Measurements from ENCODE around the gene CCNL2.
"Not testable (repeated sequence)": the region's sequence is repeated elsewhere in the genome, so short reads cannot be mapped to it uniquely, and the experiment has no call there.

Gene CCNL2

DNA sequence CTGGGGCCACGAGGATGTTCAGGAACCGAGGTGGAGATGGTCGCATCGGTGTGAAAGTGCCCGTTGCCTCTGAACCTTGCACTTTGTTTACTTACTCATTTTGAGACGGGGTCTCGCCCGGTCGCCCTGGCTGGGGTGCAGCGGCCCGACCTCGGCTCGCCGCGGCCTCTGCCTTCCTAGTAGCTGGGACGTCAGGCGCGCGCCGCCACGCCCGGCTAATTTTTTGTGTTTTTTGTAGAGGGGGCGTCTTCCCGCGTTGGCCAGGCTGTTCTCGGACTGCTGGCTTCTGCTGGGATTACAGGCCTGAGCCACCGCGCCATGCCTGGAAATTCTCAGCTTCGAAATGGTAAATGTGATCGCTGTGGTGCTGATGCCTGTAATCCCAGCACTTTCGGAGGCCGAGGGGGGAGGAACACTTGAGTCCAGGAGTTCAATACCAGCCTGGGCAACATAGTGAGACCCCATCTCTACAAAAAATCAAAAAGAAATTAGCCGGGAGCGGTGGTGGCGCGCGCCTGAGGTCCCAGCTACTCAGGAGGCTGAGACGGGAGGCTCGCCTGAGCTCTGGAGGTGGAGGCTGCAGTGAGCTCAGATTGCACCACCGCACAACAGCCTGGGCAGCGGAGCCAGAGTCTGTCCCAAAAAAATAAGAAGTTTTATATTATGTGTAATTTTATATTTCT, 8.6 kb upstream of the CCNL2 start:
- Histone ChIP-seq H3K27ac (ENCODE audit: low read depth, low read length) (peak overlapping the region; percentile 50), H3K9ac (ENCODE audit: low read depth in 1 of 2, low read length in 2 of 2) (peak overlapping the region; percentile 76 to 79), H3K9me3 (ENCODE audit: control insufficient read depth in 1 of 2, low read length in 2 of 2) (no peaks in the 10 kb centered on the region), H3K4me3 (ENCODE audit: low read depth in 1 of 2, low read length in 2 of 2) (peak overlapping the region; percentile 78 to 91), H3K27me3 (ENCODE audit: control insufficient read depth in 1 of 2, insufficient read depth in 2 of 2, low read length in 2 of 2) (no peaks in the 10 kb centered on the region), H3K36me3 (ENCODE audit: control insufficient read depth in 1 of 2, insufficient read depth in 2 of 2, low read length in 2 of 2) (peaks cover 6 to 22% of the 10 kb centered on the region in 2 donors), H3K4me1 (ENCODE audit: control insufficient read depth in 1 of 2, insufficient read depth in 2 of 2, low read length in 2 of 2) (peaks cover 13 to 20% of the 10 kb centered on the region in 2 donors)

DNA sequence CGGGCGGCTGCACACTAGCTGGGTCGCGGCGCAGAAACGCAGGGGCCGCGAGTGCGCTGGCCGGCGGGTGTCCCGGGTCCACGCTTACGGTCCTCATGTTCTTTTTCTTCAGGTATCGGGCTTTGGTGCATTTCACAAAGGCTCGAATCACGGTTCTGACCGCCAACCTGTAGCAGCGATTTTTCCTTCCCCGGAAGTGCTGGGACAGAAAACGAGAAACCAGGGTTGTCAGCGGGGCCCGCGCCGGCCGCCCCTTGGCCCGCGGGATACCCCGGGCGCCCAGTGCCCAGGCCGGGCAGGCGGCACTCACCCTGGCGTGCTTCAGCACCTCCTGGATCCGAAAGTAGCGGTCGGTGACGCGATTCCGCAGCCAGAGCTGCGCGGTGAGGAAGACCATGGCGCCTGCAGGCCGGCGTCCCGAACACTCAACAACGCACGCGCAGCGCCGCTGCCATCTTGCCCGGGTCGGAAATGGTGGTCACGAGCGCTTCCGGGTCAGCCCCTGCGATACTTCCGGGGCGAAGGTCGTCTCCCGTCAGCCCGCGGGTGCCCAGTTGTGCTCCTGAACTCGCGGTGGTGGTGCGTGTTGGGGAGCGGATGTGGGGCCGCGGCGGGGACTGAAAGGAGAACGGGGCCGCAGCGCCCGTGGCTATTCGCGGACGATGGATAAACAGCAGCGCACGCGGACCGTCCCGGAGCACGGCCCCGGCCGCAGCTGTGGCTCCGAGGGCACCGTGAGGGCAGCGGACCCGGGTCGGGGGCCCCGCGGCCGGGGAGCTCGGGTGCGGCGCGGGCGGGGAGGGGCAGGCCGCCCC, 7.9 kb upstream of the CCNL2 start, which contains the start of gene MRPL20:
Gene MRPL20 (minus strand): TSS at position 473 of the 815 bp plus-strand sequence. CDS start 76 bp downstream, at position 397.
- H3K9ac ChIP-seq (ENCODE audit: low read depth in 1 of 2, low read length in 2 of 2) = peak within 1 kb of the TSS; percentile 76 to 79
- no peaks in the 10 kb centered on the region for H3K27me3 ChIP-seq (ENCODE audit: control insufficient read depth in 1 of 2, insufficient read depth in 2 of 2, low read length in 2 of 2)
- peaks cover 11 to 29% of the 10 kb centered on the region in 2 donors for H3K36me3 ChIP-seq (ENCODE audit: control insufficient read depth in 1 of 2, insufficient read depth in 2 of 2, low read length in 2 of 2)
- H3K4me1 ChIP-seq (ENCODE audit: control insufficient read depth in 1 of 2, insufficient read depth in 2 of 2, low read length in 2 of 2) = peaks cover 13 to 20% of the 10 kb centered on the region in 2 donors
- peak within 1 kb of the TSS; percentile 50 for H3K27ac ChIP-seq (ENCODE audit: low read depth, low read length)
- no peaks in the 10 kb centered on the region for H3K9me3 ChIP-seq (ENCODE audit: control insufficient read depth in 1 of 2, low read length in 2 of 2)
- H3K4me3 ChIP-seq (ENCODE audit: low read depth in 1 of 2, low read length in 2 of 2) = peak within 1 kb of the TSS; percentile 78 to 91

- H3K27me3 ChIP-seq (ENCODE audit: control insufficient read depth in 1 of 2, insufficient read depth in 2 of 2, low read length in 2 of 2) = no peaks in the 10 kb centered on the region
- H3K4me1 ChIP-seq (ENCODE audit: control insufficient read depth in 1 of 2, insufficient read depth in 2 of 2, low read length in 2 of 2) = peaks cover 17 to 23% of the 10 kb centered on the region in 2 donors
- no peaks in the 10 kb centered on the region for H3K9me3 ChIP-seq (ENCODE audit: control insufficient read depth in 1 of 2, low read length in 2 of 2)
- peaks cover 18 to 37% of the 10 kb centered on the region in 2 donors for H3K36me3 ChIP-seq (ENCODE audit: control insufficient read depth in 1 of 2, insufficient read depth in 2 of 2, low read length in 2 of 2)
- no peak overlapping the region for H3K27ac ChIP-seq (ENCODE audit: low read depth, low read length)
- H3K4me3 ChIP-seq (ENCODE audit: low read depth in 1 of 2, low read length in 2 of 2) = peak overlapping the region; percentile 78 to 91
- H3K9ac ChIP-seq (ENCODE audit: low read depth in 1 of 2, low read length in 2 of 2) = peak overlapping the region; percentile 76 to 79
These were observed 7.1 kb upstream of the CCNL2 start for GRCh38 chr1:1406101-1406820.

- H3K4me1 ChIP-seq (ENCODE audit: control insufficient read depth in 1 of 2, insufficient read depth in 2 of 2, low read length in 2 of 2) = peaks cover 30 to 38% of the 10 kb centered on the region in 2 donors
- H3K27ac ChIP-seq (ENCODE audit: low read depth, low read length) = no peak overlapping the region
- no peaks in the 10 kb centered on the region for H3K27me3 ChIP-seq (ENCODE audit: control insufficient read depth in 1 of 2, insufficient read depth in 2 of 2, low read length in 2 of 2)
- no peak overlapping the region for H3K9ac ChIP-seq (ENCODE audit: low read depth in 1 of 2, low read length in 2 of 2)
- no peaks in the 10 kb centered on the region for H3K9me3 ChIP-seq (ENCODE audit: control insufficient read depth in 1 of 2, low read length in 2 of 2)
- H3K4me3 ChIP-seq (ENCODE audit: low read depth in 1 of 2, low read length in 2 of 2) = no peak overlapping the region
- H3K36me3 ChIP-seq (ENCODE audit: control insufficient read depth in 1 of 2, insufficient read depth in 2 of 2, low read length in 2 of 2) = peaks cover 27 to 47% of the 10 kb centered on the region in 2 donors
These were observed 4.5 kb upstream of the CCNL2 start for GRCh38 chr1:1403653-1404052.

GRCh38 chr1:1402901-1403392, 3.8 kb upstream of the CCNL2 start:
- peaks cover 29 to 48% of the 10 kb centered on the region in 2 donors for H3K36me3 ChIP-seq (ENCODE audit: control insufficient read depth in 1 of 2, insufficient read depth in 2 of 2, low read length in 2 of 2)
- peaks cover 29 to 35% of the 10 kb centered on the region in 2 donors for H3K4me1 ChIP-seq (ENCODE audit: control insufficient read depth in 1 of 2, insufficient read depth in 2 of 2, low read length in 2 of 2)
- not testable (repeated sequence) for H3K27ac ChIP-seq (ENCODE audit: low read depth, low read length); H3K27me3 ChIP-seq (ENCODE audit: control insufficient read depth in 1 of 2, insufficient read depth in 2 of 2, low read length in 2 of 2); H3K9ac ChIP-seq (ENCODE audit: low read depth in 1 of 2, low read length in 2 of 2); H3K4me3 ChIP-seq (ENCODE audit: low read depth in 1 of 2, low read length in 2 of 2); H3K9me3 ChIP-seq (ENCODE audit: control insufficient read depth in 1 of 2, low read length in 2 of 2)

DNA sequence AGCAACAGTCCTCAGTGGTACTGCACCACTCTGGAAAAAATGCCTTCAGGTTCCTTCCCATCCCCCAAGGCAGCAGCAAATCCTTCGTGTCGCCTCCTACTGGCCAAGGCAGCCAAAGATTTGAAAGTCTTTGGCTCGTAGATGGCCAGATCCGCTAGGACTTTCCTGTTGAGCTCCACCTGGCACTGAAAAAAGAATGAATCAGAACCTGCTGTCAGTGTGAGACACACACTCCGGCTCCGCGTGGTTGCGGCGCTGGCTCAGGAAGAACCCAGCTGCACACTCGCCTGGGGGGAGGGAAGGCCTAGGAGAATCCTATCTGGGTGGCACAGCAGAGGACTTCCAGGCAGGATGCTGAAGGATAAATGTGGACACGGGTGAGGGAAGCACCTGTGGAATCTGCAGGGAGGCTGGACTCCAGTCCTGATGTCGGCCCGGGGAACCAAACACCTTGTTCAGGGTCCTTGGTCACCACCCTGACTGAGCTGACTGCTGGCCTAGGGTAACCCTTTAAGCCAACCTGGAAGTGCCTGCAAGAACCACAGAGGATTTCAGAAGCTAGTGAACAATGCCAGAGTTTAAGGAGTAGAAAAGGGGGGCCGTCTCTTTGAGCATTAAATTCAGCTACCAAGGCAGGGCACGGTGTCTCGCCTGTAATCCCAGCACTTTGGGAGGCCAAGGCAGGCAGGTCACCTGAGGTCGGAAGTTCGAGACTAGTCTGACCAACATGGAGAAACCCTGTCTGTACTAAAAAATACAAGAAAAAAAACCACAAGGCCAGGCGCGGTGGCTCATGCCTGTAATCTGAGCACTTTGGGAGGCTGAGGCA, 3.2 kb upstream of the CCNL2 start:
- Histone ChIP-seq H3K4me3 (ENCODE audit: low read depth in 1 of 2, low read length in 2 of 2) (no peak overlapping the region), H3K27me3 (ENCODE audit: control insufficient read depth in 1 of 2, insufficient read depth in 2 of 2, low read length in 2 of 2) (no peaks in the 10 kb centered on the region), H3K27ac (ENCODE audit: low read depth, low read length) (no peak overlapping the region), H3K9me3 (ENCODE audit: control insufficient read depth in 1 of 2, low read length in 2 of 2) (no peaks in the 10 kb centered on the region), H3K4me1 (ENCODE audit: control insufficient read depth in 1 of 2, insufficient read depth in 2 of 2, low read length in 2 of 2) (peaks cover 36 to 40% of the 10 kb centered on the region in 2 donors), H3K9ac (ENCODE audit: low read depth in 1 of 2, low read length in 2 of 2) (no peak overlapping the region), H3K36me3 (ENCODE audit: control insufficient read depth in 1 of 2, insufficient read depth in 2 of 2, low read length in 2 of 2) (peaks cover 34 to 55% of the 10 kb centered on the region in 2 donors)

DNA sequence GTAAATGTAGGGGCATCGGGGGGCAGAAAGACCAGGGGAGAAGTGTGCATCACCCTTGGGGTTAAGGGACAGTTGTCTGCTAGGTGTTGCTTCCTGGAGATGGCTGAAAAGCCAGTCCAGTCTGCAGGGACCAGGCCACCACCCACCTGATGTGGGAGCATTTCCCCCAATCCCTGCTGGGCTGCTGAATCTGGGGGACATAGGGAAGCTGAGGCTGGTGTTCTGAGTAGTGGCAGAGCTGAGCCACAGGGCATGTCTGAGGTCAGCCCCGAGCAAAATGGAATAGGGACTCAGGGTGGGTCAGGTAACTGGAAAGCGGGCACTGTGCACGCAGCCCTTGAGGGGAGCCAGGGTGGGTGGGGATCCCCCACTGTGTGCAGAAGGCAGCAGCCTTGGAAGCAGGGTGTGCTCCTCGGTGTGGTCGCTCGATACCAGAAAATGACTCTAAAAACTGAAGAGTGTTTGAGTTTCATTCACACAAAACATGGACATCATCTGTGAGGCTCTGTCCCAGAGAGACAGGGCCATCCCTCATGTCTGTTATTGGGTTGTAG, 2.4 kb upstream of the CCNL2 start:
- Histone ChIP-seq H3K9ac (ENCODE audit: low read depth in 1 of 2, low read length in 2 of 2) (no peak overlapping the region), H3K27ac (ENCODE audit: low read depth, low read length) (no peak overlapping the region), H3K4me3 (ENCODE audit: low read depth in 1 of 2, low read length in 2 of 2) (no peak overlapping the region), H3K9me3 (ENCODE audit: control insufficient read depth in 1 of 2, low read length in 2 of 2) (no peaks in the 10 kb centered on the region), H3K27me3 (ENCODE audit: control insufficient read depth in 1 of 2, insufficient read depth in 2 of 2, low read length in 2 of 2) (no peaks in the 10 kb centered on the region), H3K36me3 (ENCODE audit: control insufficient read depth in 1 of 2, insufficient read depth in 2 of 2, low read length in 2 of 2) (peaks cover 39 to 59% of the 10 kb centered on the region in 2 donors), H3K4me1 (ENCODE audit: control insufficient read depth in 1 of 2, insufficient read depth in 2 of 2, low read length in 2 of 2) (peaks cover 38 to 41% of the 10 kb centered on the region in 2 donors)

DNA sequence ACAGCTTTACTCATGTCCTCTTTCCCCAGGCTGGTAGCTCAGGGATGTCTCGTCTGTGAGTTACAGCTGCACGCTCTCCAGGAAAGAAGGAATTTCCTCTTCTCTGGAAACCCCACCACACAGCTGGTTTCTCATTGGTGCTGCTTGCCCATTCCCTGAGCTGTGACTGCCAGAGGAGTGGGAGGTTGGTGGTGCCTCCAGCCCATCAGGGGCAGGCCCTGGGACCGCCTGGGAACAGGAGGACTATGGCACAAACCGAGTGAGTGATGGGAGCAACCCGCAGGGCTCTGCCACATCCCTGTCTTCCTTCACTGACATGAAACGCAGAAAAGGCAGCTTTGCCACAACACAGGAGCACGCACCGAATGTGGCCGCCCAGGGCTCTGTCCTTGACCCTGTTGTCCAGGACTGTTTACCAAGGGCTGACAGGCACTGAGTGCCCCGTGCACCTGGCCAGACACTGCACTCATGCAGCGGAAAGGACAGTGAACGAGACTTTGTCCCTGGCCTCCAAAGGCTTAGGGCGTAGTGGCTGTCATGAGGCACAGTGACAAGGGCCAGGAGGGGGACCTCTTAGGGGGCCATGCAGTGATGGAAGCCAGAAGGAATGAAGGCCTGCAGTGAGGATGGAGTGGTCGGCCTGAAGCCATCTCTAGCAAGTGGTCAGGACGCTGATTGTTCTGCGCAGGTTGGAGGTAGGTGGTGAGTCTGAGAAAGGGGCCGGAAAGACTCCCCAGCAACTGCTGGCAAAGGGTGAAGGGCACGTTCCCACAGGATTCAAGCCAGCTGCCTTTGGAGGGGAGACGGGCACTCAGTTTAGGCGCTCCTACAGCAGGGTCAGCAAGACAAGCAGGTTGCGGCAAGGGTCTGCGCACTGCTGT, 1.7 kb upstream of the CCNL2 start:
- no peaks in the 10 kb centered on the region for H3K27me3 ChIP-seq (ENCODE audit: control insufficient read depth in 1 of 2, insufficient read depth in 2 of 2, low read length in 2 of 2)
- H3K27ac ChIP-seq (ENCODE audit: low read depth, low read length) = peak overlapping the region; percentile 32
- H3K9me3 ChIP-seq (ENCODE audit: control insufficient read depth in 1 of 2, low read length in 2 of 2) = no peaks in the 10 kb centered on the region
- peaks cover 39 to 59% of the 10 kb centered on the region in 2 donors for H3K36me3 ChIP-seq (ENCODE audit: control insufficient read depth in 1 of 2, insufficient read depth in 2 of 2, low read length in 2 of 2)
- H3K9ac ChIP-seq (ENCODE audit: low read depth in 1 of 2, low read length in 2 of 2) = peak overlapping the region; percentile 96 to 98
- H3K4me1 ChIP-seq (ENCODE audit: control insufficient read depth in 1 of 2, insufficient read depth in 2 of 2, low read length in 2 of 2) = peaks cover 31 to 34% of the 10 kb centered on the region in 2 donors
- H3K4me3 ChIP-seq (ENCODE audit: low read depth in 1 of 2, low read length in 2 of 2) = peak overlapping the region; percentile 93 to 100
